Measurements from ENCODE around the gene REEP1.
A peak's percentile ranks its signal among the peaks of the same experiment; 100 is the strongest.

The REEP1 gene

DNA sequence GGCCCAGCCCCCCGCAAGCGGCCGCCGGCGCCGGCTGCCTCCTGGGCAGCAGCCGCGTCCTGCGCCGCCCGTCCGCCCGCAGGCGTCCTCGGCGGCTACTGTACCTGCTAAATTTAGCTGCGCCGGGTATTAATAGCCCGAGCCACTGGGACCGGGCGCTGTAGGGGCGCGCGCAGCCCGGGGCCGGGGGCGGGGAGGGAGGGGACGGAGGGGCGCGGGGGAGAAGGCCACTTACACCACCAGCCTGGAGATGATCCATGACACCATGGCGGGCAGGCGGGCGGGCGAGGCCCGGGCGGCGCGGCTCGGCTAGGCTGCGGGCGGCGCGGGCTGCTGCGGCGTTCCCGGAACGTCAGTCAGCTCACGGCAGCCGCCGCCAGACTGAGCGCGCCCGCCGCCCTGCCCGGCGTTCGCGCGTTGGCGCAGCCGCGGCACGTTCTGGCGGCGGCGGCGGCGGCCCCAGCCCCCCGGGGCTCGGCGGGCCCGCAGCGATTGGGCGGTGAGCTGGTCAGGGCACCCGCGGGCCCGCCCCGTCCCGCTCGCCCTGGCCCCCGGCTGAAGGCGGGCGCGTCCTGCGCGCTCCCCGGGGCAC lies at the start of gene REEP1:
Gene REEP1 (minus strand): TSS at position 383 of the 592 bp plus-strand sequence. CDS start 116 bp downstream, at position 267.
- DNase-seq (ENCODE audit: low read depth in 2 of 2), result no peak

- DNase-seq (ENCODE audit: low read depth in 2 of 2), result peak in 1 of 2 experiments; percentile 10
Observed at GRCh38 chr2:86383844-86384243, 46.4 kb upstream of the REEP1 start.

GRCh38 chr2:86382698-86383097 lies 45.3 kb upstream of the REEP1 start:
- DNase-seq (ENCODE audit: low read depth in 2 of 2), result no peak

DNA sequence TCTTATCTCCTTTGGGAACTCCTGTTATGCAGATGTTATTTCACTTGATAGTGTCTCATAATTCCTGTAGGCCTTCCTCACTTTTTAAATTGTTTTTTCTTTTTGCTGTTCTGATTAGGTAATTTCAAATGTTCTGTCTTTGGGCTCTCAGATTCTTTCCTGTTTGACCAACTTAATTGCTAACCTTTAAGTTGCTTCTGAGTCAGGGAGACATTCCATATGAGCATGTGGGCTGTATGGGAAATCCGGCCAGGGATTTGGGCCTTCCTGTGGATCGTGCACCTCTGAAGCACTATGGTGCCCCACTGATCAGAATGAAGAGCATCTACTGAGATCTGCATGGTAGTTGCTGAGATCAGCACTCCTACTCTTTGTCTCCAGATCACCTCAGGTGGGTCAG lies 44.7 kb upstream of the REEP1 start:
- no peak for DNase-seq (ENCODE audit: low read depth in 2 of 2)

DNA sequence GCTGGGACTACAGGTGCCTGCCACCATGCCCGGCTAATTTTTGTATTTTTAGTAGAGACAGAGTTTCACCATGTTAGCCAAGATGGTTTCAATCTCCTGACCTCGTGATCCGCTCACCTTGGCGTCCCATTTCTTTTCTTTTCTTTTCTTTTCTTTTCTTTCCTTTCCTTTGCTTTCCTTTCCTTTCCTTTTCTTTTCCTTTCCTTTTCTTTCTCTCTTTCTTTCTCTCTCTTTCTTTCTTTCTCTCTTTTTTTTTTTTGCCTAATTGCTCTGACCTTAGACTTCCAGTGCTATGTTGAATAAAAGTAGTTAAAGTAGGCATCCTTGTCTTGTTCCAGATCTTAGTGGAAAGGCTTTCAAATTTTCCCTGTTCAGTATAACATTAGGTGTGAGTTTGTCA lies 41.0 kb upstream of the REEP1 start:
- DNase-seq (ENCODE audit: low read depth in 2 of 2), result no peak

DNA sequence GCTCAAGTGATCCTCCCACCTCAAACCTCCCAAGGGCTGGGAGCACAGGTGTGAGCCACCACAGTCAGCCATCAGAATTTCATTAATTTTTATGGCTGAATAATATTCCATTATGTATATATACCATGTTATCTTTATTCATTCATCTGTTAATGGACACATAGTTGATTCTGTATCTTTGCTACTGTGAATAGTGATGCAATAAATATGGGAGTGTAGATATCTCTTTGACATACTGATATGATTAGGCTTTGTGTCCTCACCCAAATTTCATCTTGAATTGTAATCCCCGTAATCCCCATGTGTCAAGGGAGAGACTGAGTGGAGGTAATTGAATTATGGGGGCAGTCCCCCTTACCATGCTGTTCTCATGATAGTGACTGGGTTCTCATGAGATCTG lies 38.2 kb upstream of the REEP1 start:
- no peak for DNase-seq (ENCODE audit: low read depth in 2 of 2)

- peak in 1 of 2 experiments; percentile 15 for DNase-seq (ENCODE audit: low read depth in 2 of 2)
Observed at GRCh38 chr2:86372641-86373502, 35.4 kb upstream of the REEP1 start.

DNA sequence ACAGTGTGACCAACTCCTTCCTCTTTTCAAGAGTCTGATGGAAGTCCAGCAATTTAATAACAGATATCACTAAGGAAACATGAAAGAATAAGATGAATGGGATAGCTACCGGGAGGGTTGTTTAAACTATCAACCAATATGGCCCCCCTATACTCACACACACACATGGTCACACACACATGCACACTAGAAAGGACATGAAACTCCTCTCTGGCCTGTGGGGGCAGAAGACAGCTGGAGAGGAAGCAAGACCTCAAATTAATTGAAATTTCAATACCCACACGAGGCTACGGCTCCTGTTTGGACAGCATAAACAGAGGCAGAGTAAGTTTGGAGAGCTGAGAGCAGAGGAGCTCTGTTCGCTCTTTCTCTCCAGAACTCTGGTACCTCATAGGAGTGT lies 34.7 kb upstream of the REEP1 start:
- DNase-seq (ENCODE audit: low read depth in 2 of 2), result no peak

GRCh38 chr2:86371527-86371926 lies 34.1 kb upstream of the REEP1 start:
- no peak for DNase-seq (ENCODE audit: low read depth in 2 of 2)

DNA sequence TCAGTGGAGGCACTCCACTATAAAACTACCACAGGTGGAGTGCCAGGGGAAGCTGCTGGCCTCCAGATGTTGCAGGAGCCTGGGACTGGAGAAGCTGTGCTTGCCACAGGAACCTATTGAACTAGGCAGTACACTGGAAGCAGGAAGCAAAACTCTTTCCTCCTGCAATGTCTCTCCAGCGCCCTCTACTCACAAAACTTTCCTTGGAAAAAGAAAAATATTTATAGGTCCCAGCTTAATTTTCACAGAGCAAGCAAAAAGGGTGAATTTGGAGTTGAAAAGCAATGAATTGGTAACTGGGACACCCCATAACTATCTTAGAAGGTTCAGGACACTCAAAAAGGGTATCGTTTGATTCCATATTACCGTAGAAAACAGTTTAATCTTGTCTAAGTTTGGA lies 33.2 kb upstream of the REEP1 start:
- DNase-seq (ENCODE audit: low read depth in 2 of 2), result no peak

DNA sequence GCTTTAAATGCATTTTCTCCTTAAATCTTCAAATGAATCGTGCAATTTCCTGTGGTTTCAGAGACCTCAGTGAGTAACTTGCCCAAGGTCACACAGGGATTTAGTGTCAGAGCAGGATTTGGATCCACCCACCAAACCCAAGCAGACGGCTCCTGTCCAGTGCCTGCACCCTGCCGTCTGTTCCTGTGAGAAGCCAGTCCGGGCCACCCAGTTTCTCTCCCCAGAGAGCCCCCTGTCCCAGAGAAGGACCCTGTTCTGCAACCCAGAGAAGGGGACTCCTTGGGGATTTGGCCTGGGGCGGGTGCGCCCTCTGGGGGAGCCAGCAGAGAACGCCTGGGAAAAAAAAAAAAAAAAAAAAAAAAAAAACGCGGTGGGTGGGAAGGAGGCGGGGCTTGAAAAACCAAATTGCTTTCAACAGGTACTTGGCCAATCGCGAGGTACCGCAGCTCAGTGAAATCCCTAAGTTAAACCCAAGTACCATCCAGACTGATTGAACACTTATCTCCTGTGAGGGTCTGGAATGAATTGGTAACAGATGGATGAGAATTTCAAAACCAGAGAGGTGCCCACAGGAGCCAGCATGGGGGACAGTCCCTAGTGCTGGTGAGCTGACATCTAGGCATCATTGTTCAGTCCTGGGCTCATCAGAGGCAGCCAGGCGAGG lies 30.9 kb upstream of the REEP1 start:
- DNase-seq (ENCODE audit: low read depth in 2 of 2), result no peak

- DNase-seq (ENCODE audit: low read depth in 2 of 2), result no peak
Observed at GRCh38 chr2:86367499-86367777, 30.0 kb upstream of the REEP1 start.

GRCh38 chr2:86366651-86367498 lies 29.4 kb upstream of the REEP1 start:
- no peak for DNase-seq (ENCODE audit: low read depth in 2 of 2)

DNA sequence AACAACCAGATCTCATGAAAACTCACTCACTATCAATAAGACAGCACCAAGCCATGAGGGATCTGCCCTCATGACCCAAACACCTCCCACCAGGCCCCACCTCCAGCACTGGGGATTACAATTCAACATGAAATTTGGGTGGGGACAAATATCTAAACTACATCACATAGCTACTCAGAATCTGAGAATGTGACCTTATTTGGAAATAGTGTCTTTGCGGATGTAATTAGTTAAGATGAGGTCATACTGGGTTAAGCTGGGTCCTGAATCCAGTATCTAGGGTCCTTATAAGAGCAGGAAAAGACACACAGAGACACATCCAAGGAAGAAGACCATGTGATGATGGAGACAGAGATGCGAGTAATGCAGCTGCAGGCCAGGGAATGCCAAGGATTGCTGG lies 27.5 kb upstream of the REEP1 start:
- no peak for DNase-seq (ENCODE audit: low read depth in 2 of 2)

DNA sequence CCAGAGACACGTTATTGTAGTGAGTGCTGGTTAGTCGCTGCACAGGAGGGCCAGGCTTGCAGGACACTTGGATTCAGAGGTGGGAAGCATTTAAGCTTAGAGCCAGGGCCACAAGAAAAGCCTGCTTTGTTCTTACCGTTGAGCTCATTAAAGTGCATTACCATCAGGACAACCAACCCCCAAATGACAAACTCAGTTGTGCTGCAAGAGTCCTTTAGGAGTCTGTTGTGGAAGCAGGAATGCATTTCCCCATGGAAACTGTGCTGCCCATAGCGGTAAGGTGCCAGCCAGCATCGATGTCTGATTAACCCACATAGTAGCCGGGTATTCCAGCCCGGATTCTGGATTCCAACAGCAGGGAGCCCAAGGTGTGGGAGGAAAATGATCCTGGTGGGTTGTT lies 23.4 kb upstream of the REEP1 start:
- DNase-seq (ENCODE audit: low read depth in 2 of 2), result no peak

- DNase-seq (ENCODE audit: low read depth in 2 of 2), result no peak
Observed at GRCh38 chr2:86358957-86359356, 21.5 kb upstream of the REEP1 start.

DNA sequence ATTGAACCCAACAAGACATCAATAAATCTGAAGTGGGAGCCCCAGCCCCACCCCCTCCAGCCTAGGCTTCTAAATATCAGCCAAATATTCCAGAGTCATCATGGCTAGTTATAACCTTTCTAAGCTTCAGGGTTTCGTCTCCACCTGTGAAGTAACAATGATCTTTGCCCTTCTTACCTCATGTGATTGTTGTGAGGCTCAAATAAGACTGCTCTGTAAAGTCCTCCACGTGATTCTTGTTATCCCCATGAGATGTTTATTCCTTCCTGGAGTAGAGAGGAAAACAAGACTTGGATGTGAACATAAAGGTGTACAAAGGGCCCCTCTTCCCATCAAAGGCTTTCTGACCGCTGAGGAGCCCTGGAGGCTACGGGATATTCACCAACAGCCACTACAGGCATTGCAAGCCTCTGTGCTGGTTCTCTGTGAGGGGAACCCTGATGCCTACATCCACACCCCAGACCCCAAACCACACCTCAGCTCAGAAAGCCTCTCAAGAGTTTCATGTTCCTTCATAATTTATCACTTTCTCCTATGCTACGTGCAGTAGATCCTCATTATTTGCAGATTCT lies 20.1 kb upstream of the REEP1 start:
- no peak for DNase-seq (ENCODE audit: low read depth in 2 of 2)

GRCh38 chr2:86352727-86353221 lies 15.3 kb upstream of the REEP1 start:
- no peak for DNase-seq (ENCODE audit: low read depth in 2 of 2)

GRCh38 chr2:86352137-86352726 lies 14.8 kb upstream of the REEP1 start:
- DNase-seq (ENCODE audit: low read depth in 2 of 2), result no peak

DNA sequence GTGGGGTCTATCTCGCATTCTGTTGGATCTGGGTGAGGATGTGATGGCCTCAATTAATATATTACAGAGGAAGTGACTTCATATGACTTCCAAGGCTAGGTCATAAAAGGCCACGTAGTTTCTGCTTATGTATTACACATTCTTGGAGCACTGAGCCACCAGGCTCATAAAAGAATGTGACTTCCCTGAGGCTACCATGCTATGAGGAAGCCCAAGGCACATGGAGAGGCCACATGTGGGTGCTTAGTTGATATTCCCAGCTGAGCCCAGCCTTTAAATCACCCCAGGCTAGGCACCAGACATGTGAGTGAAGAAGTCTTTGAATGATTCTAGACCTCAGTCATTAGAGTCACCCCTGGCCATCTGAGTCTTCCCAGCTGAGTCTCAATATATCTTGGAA lies 13.3 kb upstream of the REEP1 start:
- DNase-seq (ENCODE audit: low read depth in 2 of 2), result no peak

GRCh38 chr2:86347401-86347800 lies 10.0 kb upstream of the REEP1 start:
- DNase-seq (ENCODE audit: low read depth in 2 of 2), result no peak
